Liver (tissue), 3 donors: Measurements from ENCODE around the gene SERP2.

ENCODE experiments used
- ATF3 ChIP-seq: IDR thresholded peaks from 2 replicates; pipeline ENCODE4 v1.6.1; 2016; ENCODE audit warnings: antibody characterized with exemption
- EGR1 ChIP-seq, 2 donors: IDR thresholded peaks; 2 replicates each; pipeline ENCODE4 v1.6.1; 2016 to 2018; ENCODE audit warnings: antibody characterized with exemption in 2 of 2, low read depth in 2 of 2
- FOXA1 ChIP-seq: IDR thresholded peaks from 2 replicates; pipeline ENCODE4 v1.6.1; 2016; ENCODE audit warnings: antibody characterized with exemption
- GABPA ChIP-seq, 2 donors: IDR thresholded peaks in 1 of 2; conservative IDR thresholded peaks in 1 of 2; 2 replicates each; pipeline ENCODE4 v1.6.1; 2016; ENCODE audit warnings: antibody characterized with exemption in 2 of 2, mild to moderate bottlenecking in 1 of 2, moderate library complexity in 1 of 2
- JUND ChIP-seq, 2 donors: IDR thresholded peaks; 2 replicates each; pipeline ENCODE4 v1.6.1; 2016; ENCODE audit warnings: antibody characterized with exemption in 2 of 2
- MAX ChIP-seq: IDR thresholded peaks from 2 replicates; pipeline ENCODE4 v1.6.1; 2016; ENCODE audit warnings: antibody characterized with exemption
- RAD21 ChIP-seq, 2 donors: IDR thresholded peaks; 2 replicates each; pipeline ENCODE4 v1.6.1; 2016; ENCODE audit warnings: antibody characterized with exemption in 2 of 2, mild to moderate bottlenecking in 2 of 2
- RXRA ChIP-seq, 2 donors: IDR thresholded peaks; 2 replicates each; pipeline ENCODE4 v1.6.1; 2017 to 2018; ENCODE audit warnings: antibody characterized with exemption in 2 of 2, mild to moderate bottlenecking in 1 of 2
- SP1 ChIP-seq: IDR thresholded peaks from 2 replicates; pipeline ENCODE4 v1.6.1; 2018; ENCODE audit warnings: antibody characterized with exemption, mild to moderate bottlenecking
- TAF1 ChIP-seq: conservative IDR thresholded peaks from 2 replicates; pipeline ENCODE4 v1.6.1; 2016; ENCODE audit warnings: antibody characterized with exemption, mild to moderate bottlenecking
- YY1 ChIP-seq: IDR thresholded peaks from 2 replicates; pipeline ENCODE4 v1.6.1; 2016; ENCODE audit warnings: antibody characterized with exemption, mild to moderate bottlenecking
- TF ChIP-seq, protein P1 (sequence below): fragments of 150-350 bp; IDR thresholded peaks from 2 replicates; pipeline ENCODE4 v1.5.1; 2017; ENCODE audit warnings: improper control_type of control experiment, low read depth, low read length; ENCODE audit not compliant: missing input control
- TF ChIP-seq, protein P2 (sequence below): IDR thresholded peaks from 2 replicates; pipeline ENCODE4 v1.6.1; 2016; ENCODE audit warnings: antibody characterized with exemption
- TF ChIP-seq, protein P3 (sequence below): IDR thresholded peaks from 2 replicates; pipeline ENCODE4 v1.6.1; 2016; ENCODE audit warnings: antibody characterized with exemption, mild to moderate bottlenecking
- donor health status: healthy.
- donor health status: healthy.

- TF ChIP-seq, protein P1, sequence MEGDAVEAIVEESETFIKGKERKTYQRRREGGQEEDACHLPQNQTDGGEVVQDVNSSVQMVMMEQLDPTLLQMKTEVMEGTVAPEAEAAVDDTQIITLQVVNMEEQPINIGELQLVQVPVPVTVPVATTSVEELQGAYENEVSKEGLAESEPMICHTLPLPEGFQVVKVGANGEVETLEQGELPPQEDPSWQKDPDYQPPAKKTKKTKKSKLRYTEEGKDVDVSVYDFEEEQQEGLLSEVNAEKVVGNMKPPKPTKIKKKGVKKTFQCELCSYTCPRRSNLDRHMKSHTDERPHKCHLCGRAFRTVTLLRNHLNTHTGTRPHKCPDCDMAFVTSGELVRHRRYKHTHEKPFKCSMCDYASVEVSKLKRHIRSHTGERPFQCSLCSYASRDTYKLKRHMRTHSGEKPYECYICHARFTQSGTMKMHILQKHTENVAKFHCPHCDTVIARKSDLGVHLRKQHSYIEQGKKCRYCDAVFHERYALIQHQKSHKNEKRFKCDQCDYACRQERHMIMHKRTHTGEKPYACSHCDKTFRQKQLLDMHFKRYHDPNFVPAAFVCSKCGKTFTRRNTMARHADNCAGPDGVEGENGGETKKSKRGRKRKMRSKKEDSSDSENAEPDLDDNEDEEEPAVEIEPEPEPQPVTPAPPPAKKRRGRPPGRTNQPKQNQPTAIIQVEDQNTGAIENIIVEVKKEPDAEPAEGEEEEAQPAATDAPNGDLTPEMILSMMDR: no peak
- TF ChIP-seq, protein P2, sequence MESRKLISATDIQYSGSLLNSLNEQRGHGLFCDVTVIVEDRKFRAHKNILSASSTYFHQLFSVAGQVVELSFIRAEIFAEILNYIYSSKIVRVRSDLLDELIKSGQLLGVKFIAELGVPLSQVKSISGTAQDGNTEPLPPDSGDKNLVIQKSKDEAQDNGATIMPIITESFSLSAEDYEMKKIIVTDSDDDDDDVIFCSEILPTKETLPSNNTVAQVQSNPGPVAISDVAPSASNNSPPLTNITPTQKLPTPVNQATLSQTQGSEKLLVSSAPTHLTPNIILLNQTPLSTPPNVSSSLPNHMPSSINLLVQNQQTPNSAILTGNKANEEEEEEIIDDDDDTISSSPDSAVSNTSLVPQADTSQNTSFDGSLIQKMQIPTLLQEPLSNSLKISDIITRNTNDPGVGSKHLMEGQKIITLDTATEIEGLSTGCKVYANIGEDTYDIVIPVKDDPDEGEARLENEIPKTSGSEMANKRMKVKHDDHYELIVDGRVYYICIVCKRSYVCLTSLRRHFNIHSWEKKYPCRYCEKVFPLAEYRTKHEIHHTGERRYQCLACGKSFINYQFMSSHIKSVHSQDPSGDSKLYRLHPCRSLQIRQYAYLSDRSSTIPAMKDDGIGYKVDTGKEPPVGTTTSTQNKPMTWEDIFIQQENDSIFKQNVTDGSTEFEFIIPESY: no peak
- TF ChIP-seq ATF3: no peak
- no peak for TF ChIP-seq RAD21 (IDR thresholded peaks at IDR 0.05)
- TF ChIP-seq SP1: no peak
- TF ChIP-seq JUND (IDR thresholded peaks at IDR 0.05): no peak
- TF ChIP-seq FOXA1: no peak
- TF ChIP-seq, protein P3, sequence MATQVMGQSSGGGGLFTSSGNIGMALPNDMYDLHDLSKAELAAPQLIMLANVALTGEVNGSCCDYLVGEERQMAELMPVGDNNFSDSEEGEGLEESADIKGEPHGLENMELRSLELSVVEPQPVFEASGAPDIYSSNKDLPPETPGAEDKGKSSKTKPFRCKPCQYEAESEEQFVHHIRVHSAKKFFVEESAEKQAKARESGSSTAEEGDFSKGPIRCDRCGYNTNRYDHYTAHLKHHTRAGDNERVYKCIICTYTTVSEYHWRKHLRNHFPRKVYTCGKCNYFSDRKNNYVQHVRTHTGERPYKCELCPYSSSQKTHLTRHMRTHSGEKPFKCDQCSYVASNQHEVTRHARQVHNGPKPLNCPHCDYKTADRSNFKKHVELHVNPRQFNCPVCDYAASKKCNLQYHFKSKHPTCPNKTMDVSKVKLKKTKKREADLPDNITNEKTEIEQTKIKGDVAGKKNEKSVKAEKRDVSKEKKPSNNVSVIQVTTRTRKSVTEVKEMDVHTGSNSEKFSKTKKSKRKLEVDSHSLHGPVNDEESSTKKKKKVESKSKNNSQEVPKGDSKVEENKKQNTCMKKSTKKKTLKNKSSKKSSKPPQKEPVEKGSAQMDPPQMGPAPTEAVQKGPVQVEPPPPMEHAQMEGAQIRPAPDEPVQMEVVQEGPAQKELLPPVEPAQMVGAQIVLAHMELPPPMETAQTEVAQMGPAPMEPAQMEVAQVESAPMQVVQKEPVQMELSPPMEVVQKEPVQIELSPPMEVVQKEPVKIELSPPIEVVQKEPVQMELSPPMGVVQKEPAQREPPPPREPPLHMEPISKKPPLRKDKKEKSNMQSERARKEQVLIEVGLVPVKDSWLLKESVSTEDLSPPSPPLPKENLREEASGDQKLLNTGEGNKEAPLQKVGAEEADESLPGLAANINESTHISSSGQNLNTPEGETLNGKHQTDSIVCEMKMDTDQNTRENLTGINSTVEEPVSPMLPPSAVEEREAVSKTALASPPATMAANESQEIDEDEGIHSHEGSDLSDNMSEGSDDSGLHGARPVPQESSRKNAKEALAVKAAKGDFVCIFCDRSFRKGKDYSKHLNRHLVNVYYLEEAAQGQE: no peak
- TF ChIP-seq YY1: no peak
- TF ChIP-seq EGR1 (IDR thresholded peaks at IDR 0.05; ENCODE audit: low read depth in 2 of 2): no peak
- TF ChIP-seq GABPA (IDR thresholded peaks at IDR 0.05 in 1 of 2, conservative IDR thresholded peaks at IDR 0.05 in 1 of 2): no peak
- no peak for TF ChIP-seq RXRA (IDR thresholded peaks at IDR 0.05)
- no peak for TF ChIP-seq TAF1
- TF ChIP-seq MAX: no peak
Measured at GRCh38 chr13:44352671-44353070, 21.0 kb upstream of the SERP2 start.
